Esophagus squamous epithelium (tissue), 4 donors: Measurements from ENCODE around the gene CTXND1.

Experiments
- CTCF ChIP-seq, 6 experiments: fragments of 450-650 bp in 4 of 6; fragments of 200-600 bp in 2 of 6; sonication (generic) in 2 of 6; IDR thresholded peaks; one replicate each; pipeline ENCODE4 v1.5.1; 2016 to 2019; ENCODE audit warnings: antibody characterized with exemption in 6 of 6, mild to moderate bottlenecking in 4 of 6, moderate library complexity in 4 of 6
- POLR2A ChIP-seq, 4 donors: fragments of 450-650 bp; IDR thresholded peaks; one replicate each; pipeline ENCODE4 v1.6.1; 2017; ENCODE audit warnings: antibody characterized with exemption in 4 of 4, mild to moderate bottlenecking in 4 of 4, moderate library complexity in 3 of 4

GRCh38 chr15:80233581-80233980, 18.4 kb downstream of the CTXND1 start:
- TF ChIP-seq CTCF (IDR thresholded peaks at IDR 0.05) (no peak), POLR2A (IDR thresholded peaks at IDR 0.05) (no peak)
